ENCODE measurements around the gene MED13L.

The MED13L gene

GRCh38 chr12:116028619-116029018 is 248.9 kb downstream of the MED13L start:
- no peak for TF ChIP-seq CTCF (IDR thresholded peaks at IDR 0.05)
- peaks cover 16% of the 10 kb centered on the region for H3K9me3 Mint-ChIP-seq
- H3K27me3 Mint-ChIP-seq (ENCODE audit: low read depth, poor library complexity), result no peaks in the 10 kb centered on the region
- no peak overlapping the region for H3K27ac Mint-ChIP-seq
- H3K36me3 Mint-ChIP-seq (ENCODE audit: low read depth), result peaks cover 18% of the 10 kb centered on the region
- peaks cover 5% of the 10 kb centered on the region for H3K4me1 Mint-ChIP-seq
- no peak for DNase-seq
- H3K4me3 Mint-ChIP-seq, result no peak overlapping the region

GRCh38 chr12:116027551-116027821 is 250.0 kb downstream of the MED13L start:
- H3K9me3 Mint-ChIP-seq, result peaks cover 14% of the 10 kb centered on the region
- H3K36me3 Mint-ChIP-seq (ENCODE audit: low read depth), result peaks cover 16% of the 10 kb centered on the region
- no peak for TF ChIP-seq CTCF (IDR thresholded peaks at IDR 0.05)
- no peak overlapping the region for H3K27ac Mint-ChIP-seq
- DNase-seq, result no peak
- no peak overlapping the region for H3K4me3 Mint-ChIP-seq
- H3K27me3 Mint-ChIP-seq (ENCODE audit: low read depth, poor library complexity), result no peaks in the 10 kb centered on the region
- H3K4me1 Mint-ChIP-seq, result peaks cover 5% of the 10 kb centered on the region

- H3K9me3 Mint-ChIP-seq, result peaks cover 11% of the 10 kb centered on the region
- TF ChIP-seq CTCF (IDR thresholded peaks at IDR 0.05), result no peak
- no peaks in the 10 kb centered on the region for H3K27me3 Mint-ChIP-seq (ENCODE audit: low read depth, poor library complexity)
- DNase-seq, result no peak
- no peak overlapping the region for H3K4me3 Mint-ChIP-seq
- H3K27ac Mint-ChIP-seq, result no peak overlapping the region
- H3K4me1 Mint-ChIP-seq, result peaks cover 5% of the 10 kb centered on the region
- peaks cover 13% of the 10 kb centered on the region for H3K36me3 Mint-ChIP-seq (ENCODE audit: low read depth)
Observed at GRCh38 chr12:116026768-116027550, 250.5 kb downstream of the MED13L start.

- Mint-ChIP-seq H3K27ac (no peak overlapping the region), H3K4me1 (peaks cover 5% of the 10 kb centered on the region), H3K36me3 (ENCODE audit: low read depth) (peaks cover 13% of the 10 kb centered on the region), H3K27me3 (ENCODE audit: low read depth, poor library complexity) (no peaks in the 10 kb centered on the region), H3K4me3 (no peak overlapping the region), H3K9me3 (peaks cover 11% of the 10 kb centered on the region)
- TF ChIP-seq CTCF (IDR thresholded peaks at IDR 0.05), result no peak
- DNase-seq, result no peak
Observed at GRCh38 chr12:116026346-116026745, 251.1 kb downstream of the MED13L start.

GRCh38 chr12:116024769-116025168 is 252.7 kb downstream of the MED13L start:
- Mint-ChIP-seq H3K36me3 (ENCODE audit: low read depth) (no peaks in the 10 kb centered on the region), H3K4me1 (peaks cover 5% of the 10 kb centered on the region), H3K27me3 (ENCODE audit: low read depth, poor library complexity) (no peaks in the 10 kb centered on the region), H3K4me3 (no peak overlapping the region), H3K27ac (no peak overlapping the region), H3K9me3 (no peaks in the 10 kb centered on the region)
- no peak for TF ChIP-seq CTCF (IDR thresholded peaks at IDR 0.05)
- no peak for DNase-seq

GRCh38 chr12:116019415-116019814 is 258.1 kb downstream of the MED13L start:
- H3K27me3 Mint-ChIP-seq (ENCODE audit: low read depth, poor library complexity), result no peaks in the 10 kb centered on the region
- no peak for TF ChIP-seq CTCF (IDR thresholded peaks at IDR 0.05)
- peaks cover 30% of the 10 kb centered on the region for H3K36me3 Mint-ChIP-seq (ENCODE audit: low read depth)

More at GRCh38 chr12:116019415-116019814, 258.1 kb downstream of the MED13L start:
- no peaks in the 10 kb centered on the region for H3K9me3 Mint-ChIP-seq
- no peak for DNase-seq
- H3K4me1 Mint-ChIP-seq, result no peaks in the 10 kb centered on the region
- H3K4me3 Mint-ChIP-seq, result no peak overlapping the region
- no peak overlapping the region for H3K27ac Mint-ChIP-seq

Measured in nephron progenitor cell (in vitro differentiated cells).